NOMO-1 (cell line): ENCODE measurements around the gene ASAH2.
A peak's percentile ranks its signal among the peaks of the same experiment; 100 is the strongest.
"Not testable (repeated sequence)": the region's sequence is repeated elsewhere in the genome, so short reads cannot be mapped to it uniquely, and the experiment has no call there.

Experiments
- DNase-seq, 2 experiments: peaks; one replicate each; lab custom pipeline; 2025; ENCODE audit not compliant: unreplicated experiment in 2 of 2; lab: John Stamatoyannopoulos, UW

ASAH2 gene

GRCh38 chr10:50260791-50261281 is 9.5 kb upstream of the ASAH2 start:
- DNase-seq = peak; percentile 4 to 73

GRCh38 chr10:50254479-50254878 is 3.2 kb upstream of the ASAH2 start:
- DNase-seq = no peak

- no peak for DNase-seq
Measured at GRCh38 chr10:50250096-50250854, 1.0 kb downstream of the ASAH2 start.

- DNase-seq = no peak
Measured at GRCh38 chr10:50248598-50248997, 2.7 kb downstream of the ASAH2 start.

GRCh38 chr10:50248062-50248461 is 3.3 kb downstream of the ASAH2 start:
- DNase-seq = no peak

- DNase-seq = no peak
Measured at GRCh38 chr10:50244201-50244600, 7.1 kb downstream of the ASAH2 start.

GRCh38 chr10:50242777-50243176 is 8.5 kb downstream of the ASAH2 start:
- DNase-seq = no peak

GRCh38 chr10:50241478-50241877 is 9.8 kb downstream of the ASAH2 start:
- not testable (repeated sequence) for DNase-seq

- DNase-seq = no peak
Measured at GRCh38 chr10:50234486-50234885, 16.8 kb downstream of the ASAH2 start.

- no peak for DNase-seq
Measured at GRCh38 chr10:50232261-50232639, 19.1 kb downstream of the ASAH2 start.

- DNase-seq = no peak
Measured at GRCh38 chr10:50231515-50232260, 19.6 kb downstream of the ASAH2 start.

GRCh38 chr10:50229460-50229859 is 21.9 kb downstream of the ASAH2 start:
- DNase-seq = no peak

GRCh38 chr10:50228672-50229071 is 22.6 kb downstream of the ASAH2 start:
- DNase-seq = no peak

- DNase-seq = no peak
Measured at GRCh38 chr10:50226610-50227009, 24.7 kb downstream of the ASAH2 start.

GRCh38 chr10:50224330-50224952 is 26.9 kb downstream of the ASAH2 start:
- DNase-seq = peak; percentile 30 to 50

- no peak for DNase-seq
Measured at GRCh38 chr10:50222199-50222598, 29.1 kb downstream of the ASAH2 start.

- DNase-seq = no peak
Measured at GRCh38 chr10:50221470-50221869, 29.8 kb downstream of the ASAH2 start.

GRCh38 chr10:50219646-50220045 is 31.7 kb downstream of the ASAH2 start:
- DNase-seq = no peak

GRCh38 chr10:50219200-50219599 is 32.1 kb downstream of the ASAH2 start:
- DNase-seq = no peak

GRCh38 chr10:50216894-50217293 is 34.4 kb downstream of the ASAH2 start:
- DNase-seq = peak; percentile 33 to 71

GRCh38 chr10:50216418-50216817 is 34.9 kb downstream of the ASAH2 start:
- no peak for DNase-seq

GRCh38 chr10:50211670-50212069 is 39.6 kb downstream of the ASAH2 start:
- no peak for DNase-seq
